ENCODE measurements around the gene COG6. TPM values are rescaled to one million over a fixed set of nuclear protein-coding genes. Genes with fewer than 3 reads are reported as not detected.

Gene COG6
- total and polyA plus RNA-seq, 10 of the 15 experiments (the other 5 are each of a cell fraction or from before 2014, with no cell fraction given): 4.5 to 29.8 (median 12.6) TPM

- in situ Hi-C loops (cut with MboI): no loop called here
- Histone ChIP-seq H3K9me3 (replicated peaks; ENCODE audit: control insufficient read depth, insufficient read depth, low read length) (no peaks in the 10 kb centered on the region; the same call in 2 of the 3 replicates), H3K9ac (ENCODE audit: control insufficient read depth, insufficient read depth, low read length) (no peak overlapping the region), H3K4me2 (ENCODE audit: control insufficient read depth, insufficient read depth) (no peak overlapping the region), H3K27ac (ENCODE audit: control insufficient read depth, insufficient read depth) (no peak overlapping the region), H3K27me3 (replicated peaks in 1 of 2; ENCODE audit: control insufficient read depth in 2 of 2, insufficient read depth in 2 of 2, low read length in 1 of 2) (no peaks in the 10 kb centered on the region), H3K4me3 (no peak overlapping the region), H4K20me1 (ENCODE audit: control insufficient read depth, insufficient read depth) (no peaks in the 10 kb centered on the region), H2AFZ (ENCODE audit: control insufficient read depth, low read depth, low read length) (no peak overlapping the region), H3K79me2 (ENCODE audit: control insufficient read depth, insufficient read depth, low read length) (no peaks in the 10 kb centered on the region), H3K36me3 (ENCODE audit: control insufficient read depth in 2 of 2, insufficient read depth in 2 of 2, low read length in 1 of 2) (no peaks in the 10 kb centered on the region), H3K4me1 (ENCODE audit: control insufficient read depth, insufficient read depth, low read length) (no peaks in the 10 kb centered on the region)
- ChIA-PET CTCF (interaction anchor here (1.6 to 1.7 kb wide), 2 partner anchors 19 to 23 kb away, joined by 4 read pairs; no protein-coding TSS in a partner anchor), SMC1A (ENCODE audit: uncharacterized antibody, unreplicated experiment) (interaction anchor here (0.6 kb wide), 1 partner anchor 24 kb away, joined by 3 read pairs; no protein-coding TSS in a partner anchor), POLR2A (no interaction called here), RAD21 (ENCODE audit: unreplicated experiment) (no interaction called here)
- FAIRE-seq: no peak
- intact Hi-C loops (cut with micrococcal nuclease; ENCODE audit: unreplicated experiment): no loop called here
- BruUV-seq (replicated peaks): no TSS peak
- 21% methylated on average over 1 of the region's 1 CpG for WGBS (ENCODE audit: insufficient coverage, insufficient replicate concordance, low lambda C conversion rate, missing lambda C conversion rate)
- ATAC-seq: no peak
- TF ChIP-seq EP300 (IDR thresholded peaks at IDR 0.05; ENCODE audit: borderline replicate concordance in 1 of 2, control insufficient read depth in 1 of 2, low read depth in 2 of 2, low read length in 2 of 2) (no peak), WRNIP1 (IDR thresholded peaks at IDR 0.05; ENCODE audit: borderline replicate concordance, low read depth, low read length) (no peak), POLR2A (IDR thresholded peaks at IDR 0.05; ENCODE audit: low read depth, low read length) (no peak), TCF3 (IDR thresholded peaks at IDR 0.05; ENCODE audit: borderline replicate concordance, insufficient read depth, low read depth, low read length) (no peak), NFYB (IDR thresholded peaks at IDR 0.05; ENCODE audit: insufficient read depth, low read depth, low read length) (no peak), SMARCA5 (IDR thresholded peaks at IDR 0.05) (no peak), E2F4 (IDR thresholded peaks at IDR 0.05; ENCODE audit: low read depth, low read length) (no peak), CREB1 (IDR thresholded peaks at IDR 0.05; ENCODE audit: low read depth) (no peak), TCF7 (IDR thresholded peaks at IDR 0.05; ENCODE audit: borderline replicate concordance) (no peak), YBX1 (IDR thresholded peaks at IDR 0.05) (no peak), CHD1 (IDR thresholded peaks at IDR 0.05; ENCODE audit: low read depth, low read length) (no peak), TARDBP (IDR thresholded peaks at IDR 0.05; ENCODE audit: borderline replicate concordance) (no peak), ZNF592 (IDR thresholded peaks at IDR 0.05) (no peak), IKZF1 (conservative IDR thresholded peaks at IDR 0.05) (no peak), JUND (IDR thresholded peaks at IDR 0.05; ENCODE audit: low read depth, low read length) (no peak), GATAD2B (conservative IDR thresholded peaks at IDR 0.05; ENCODE audit: low read depth) (no peak)
- DNase-seq (ENCODE audit: low read depth, low spot score): no peak
Measured at GRCh38 chr13:39635564-39635963, 19.9 kb upstream of the COG6 start.

Data from GM12878 (cell line).